ENCODE measurements around the gene JUNB.
A peak's percentile ranks its signal among the peaks of the same experiment; 100 is the strongest.

DNA sequence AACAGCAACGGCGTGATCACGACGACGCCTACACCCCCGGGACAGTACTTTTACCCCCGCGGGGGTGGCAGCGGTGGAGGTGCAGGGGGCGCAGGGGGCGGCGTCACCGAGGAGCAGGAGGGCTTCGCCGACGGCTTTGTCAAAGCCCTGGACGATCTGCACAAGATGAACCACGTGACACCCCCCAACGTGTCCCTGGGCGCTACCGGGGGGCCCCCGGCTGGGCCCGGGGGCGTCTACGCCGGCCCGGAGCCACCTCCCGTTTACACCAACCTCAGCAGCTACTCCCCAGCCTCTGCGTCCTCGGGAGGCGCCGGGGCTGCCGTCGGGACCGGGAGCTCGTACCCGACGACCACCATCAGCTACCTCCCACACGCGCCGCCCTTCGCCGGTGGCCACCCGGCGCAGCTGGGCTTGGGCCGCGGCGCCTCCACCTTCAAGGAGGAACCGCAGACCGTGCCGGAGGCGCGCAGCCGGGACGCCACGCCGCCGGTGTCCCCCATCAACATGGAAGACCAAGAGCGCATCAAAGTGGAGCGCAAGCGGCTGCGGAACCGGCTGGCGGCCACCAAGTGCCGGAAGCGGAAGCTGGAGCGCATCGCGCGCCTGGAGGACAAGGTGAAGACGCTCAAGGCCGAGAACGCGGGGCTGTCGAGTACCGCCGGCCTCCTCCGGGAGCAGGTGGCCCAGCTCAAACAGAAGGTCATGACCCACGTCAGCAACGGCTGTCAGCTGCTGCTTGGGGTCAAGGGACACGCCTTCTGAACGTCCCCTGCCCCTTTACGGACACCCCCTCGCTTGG is 966 bp downstream of the JUNB start:
- TF ChIP-seq, protein P1, sequence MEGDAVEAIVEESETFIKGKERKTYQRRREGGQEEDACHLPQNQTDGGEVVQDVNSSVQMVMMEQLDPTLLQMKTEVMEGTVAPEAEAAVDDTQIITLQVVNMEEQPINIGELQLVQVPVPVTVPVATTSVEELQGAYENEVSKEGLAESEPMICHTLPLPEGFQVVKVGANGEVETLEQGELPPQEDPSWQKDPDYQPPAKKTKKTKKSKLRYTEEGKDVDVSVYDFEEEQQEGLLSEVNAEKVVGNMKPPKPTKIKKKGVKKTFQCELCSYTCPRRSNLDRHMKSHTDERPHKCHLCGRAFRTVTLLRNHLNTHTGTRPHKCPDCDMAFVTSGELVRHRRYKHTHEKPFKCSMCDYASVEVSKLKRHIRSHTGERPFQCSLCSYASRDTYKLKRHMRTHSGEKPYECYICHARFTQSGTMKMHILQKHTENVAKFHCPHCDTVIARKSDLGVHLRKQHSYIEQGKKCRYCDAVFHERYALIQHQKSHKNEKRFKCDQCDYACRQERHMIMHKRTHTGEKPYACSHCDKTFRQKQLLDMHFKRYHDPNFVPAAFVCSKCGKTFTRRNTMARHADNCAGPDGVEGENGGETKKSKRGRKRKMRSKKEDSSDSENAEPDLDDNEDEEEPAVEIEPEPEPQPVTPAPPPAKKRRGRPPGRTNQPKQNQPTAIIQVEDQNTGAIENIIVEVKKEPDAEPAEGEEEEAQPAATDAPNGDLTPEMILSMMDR (IDR thresholded peaks at IDR 0.05), result no peak
- TF ChIP-seq POLR2A (IDR thresholded peaks at IDR 0.05), result peak in 1 of 2 donors; percentile 2
- TF ChIP-seq POLR2AphosphoS5 (IDR thresholded peaks at IDR 0.05; ENCODE audit: insufficient read depth in 1 of 2, low read depth in 1 of 2), result peak in 1 of 2 donors; percentile 71
